ENCODE data around the gene SPHK2.

Gene SPHK2

GRCh38 chr19:48600679-48601417 lies 18.5 kb upstream of the SPHK2 start:
- no peaks in the 10 kb centered on the region for H3K36me3 ChIP-seq (ENCODE audit: insufficient read depth)

GRCh38 chr19:48603001-48603400 lies 16.3 kb upstream of the SPHK2 start:
- H3K27me3 ChIP-seq (ENCODE audit: insufficient read depth, low read depth) = peaks cover 71% of the 10 kb centered on the region
- H2AFZ ChIP-seq (ENCODE audit: low read depth) = no peak overlapping the region
- H3K27ac ChIP-seq = no peak overlapping the region

More at GRCh38 chr19:48600679-48601417, 18.5 kb upstream of the SPHK2 start:
- Histone ChIP-seq H3K4me3 (IDR thresholded peaks at IDR 0.05; ENCODE audit: insufficient read depth, low read depth, low read length) (no peak overlapping the region), H3K9ac (no peak overlapping the region), H3K4me1 (ENCODE audit: low read depth, poor library complexity, severe bottlenecking) (no peaks in the 10 kb centered on the region), H2AFZ (ENCODE audit: low read depth) (no peak overlapping the region), H3K4me2 (no peak overlapping the region), H3K27ac (no peak overlapping the region), H3K79me2 (ENCODE audit: insufficient read depth, low read depth) (no peaks in the 10 kb centered on the region), H3K27me3 (ENCODE audit: insufficient read depth, low read depth) (peaks cover 70% of the 10 kb centered on the region), H4K20me1 (ENCODE audit: insufficient read depth) (no peaks in the 10 kb centered on the region)
- TF ChIP-seq, protein P1, sequence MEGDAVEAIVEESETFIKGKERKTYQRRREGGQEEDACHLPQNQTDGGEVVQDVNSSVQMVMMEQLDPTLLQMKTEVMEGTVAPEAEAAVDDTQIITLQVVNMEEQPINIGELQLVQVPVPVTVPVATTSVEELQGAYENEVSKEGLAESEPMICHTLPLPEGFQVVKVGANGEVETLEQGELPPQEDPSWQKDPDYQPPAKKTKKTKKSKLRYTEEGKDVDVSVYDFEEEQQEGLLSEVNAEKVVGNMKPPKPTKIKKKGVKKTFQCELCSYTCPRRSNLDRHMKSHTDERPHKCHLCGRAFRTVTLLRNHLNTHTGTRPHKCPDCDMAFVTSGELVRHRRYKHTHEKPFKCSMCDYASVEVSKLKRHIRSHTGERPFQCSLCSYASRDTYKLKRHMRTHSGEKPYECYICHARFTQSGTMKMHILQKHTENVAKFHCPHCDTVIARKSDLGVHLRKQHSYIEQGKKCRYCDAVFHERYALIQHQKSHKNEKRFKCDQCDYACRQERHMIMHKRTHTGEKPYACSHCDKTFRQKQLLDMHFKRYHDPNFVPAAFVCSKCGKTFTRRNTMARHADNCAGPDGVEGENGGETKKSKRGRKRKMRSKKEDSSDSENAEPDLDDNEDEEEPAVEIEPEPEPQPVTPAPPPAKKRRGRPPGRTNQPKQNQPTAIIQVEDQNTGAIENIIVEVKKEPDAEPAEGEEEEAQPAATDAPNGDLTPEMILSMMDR (conservative IDR thresholded peaks at IDR 0.05; ENCODE audit: low read depth, low read length) = no peak

DNA sequence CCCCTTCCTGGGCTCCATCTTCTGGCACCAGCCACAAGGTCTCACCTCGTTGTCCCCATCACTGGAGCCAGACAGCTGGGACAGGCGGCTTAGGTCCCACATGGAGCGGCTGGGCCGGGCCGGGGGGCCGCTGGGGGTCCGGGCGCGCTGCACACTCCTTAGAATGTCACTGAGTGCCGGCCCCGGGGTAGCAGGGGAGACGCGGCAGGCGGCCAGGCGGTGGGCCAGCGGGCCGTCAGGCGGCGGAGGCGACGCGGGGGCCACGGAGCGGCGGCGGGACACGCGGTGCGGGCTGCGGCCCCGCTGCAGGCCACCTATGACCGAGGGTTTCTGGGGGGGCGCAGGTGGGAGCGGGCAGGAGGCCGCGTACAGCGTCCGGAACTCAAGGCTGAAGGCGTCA lies 15.9 kb upstream of the SPHK2 start:
- Histone ChIP-seq H3K4me3 (IDR thresholded peaks at IDR 0.05; ENCODE audit: insufficient read depth, low read depth, low read length) (no peak overlapping the region), H2AFZ (ENCODE audit: low read depth) (no peak overlapping the region), H3K27ac (no peak overlapping the region), H3K79me2 (ENCODE audit: insufficient read depth, low read depth) (no peaks in the 10 kb centered on the region), H3K9ac (no peak overlapping the region), H3K4me2 (no peak overlapping the region), H3K4me1 (ENCODE audit: low read depth, poor library complexity, severe bottlenecking) (peaks cover 4% of the 10 kb centered on the region), H3K27me3 (ENCODE audit: insufficient read depth, low read depth) (peaks cover 66% of the 10 kb centered on the region), H4K20me1 (ENCODE audit: insufficient read depth) (no peaks in the 10 kb centered on the region), H3K36me3 (ENCODE audit: insufficient read depth) (no peaks in the 10 kb centered on the region)
- TF ChIP-seq, protein P1 (conservative IDR thresholded peaks at IDR 0.05; ENCODE audit: low read depth, low read length) = no peak

More at GRCh38 chr19:48603001-48603400, 16.3 kb upstream of the SPHK2 start:
- Histone ChIP-seq H3K4me2 (no peak overlapping the region), H3K79me2 (ENCODE audit: insufficient read depth, low read depth) (no peaks in the 10 kb centered on the region), H3K9ac (no peak overlapping the region), H3K4me1 (ENCODE audit: low read depth, poor library complexity, severe bottlenecking) (no peaks in the 10 kb centered on the region), H3K4me3 (IDR thresholded peaks at IDR 0.05; ENCODE audit: insufficient read depth, low read depth, low read length) (no peak overlapping the region), H3K36me3 (ENCODE audit: insufficient read depth) (no peaks in the 10 kb centered on the region), H4K20me1 (ENCODE audit: insufficient read depth) (no peaks in the 10 kb centered on the region)
- TF ChIP-seq, protein P1 (conservative IDR thresholded peaks at IDR 0.05; ENCODE audit: low read depth, low read length) = no peak

DNA sequence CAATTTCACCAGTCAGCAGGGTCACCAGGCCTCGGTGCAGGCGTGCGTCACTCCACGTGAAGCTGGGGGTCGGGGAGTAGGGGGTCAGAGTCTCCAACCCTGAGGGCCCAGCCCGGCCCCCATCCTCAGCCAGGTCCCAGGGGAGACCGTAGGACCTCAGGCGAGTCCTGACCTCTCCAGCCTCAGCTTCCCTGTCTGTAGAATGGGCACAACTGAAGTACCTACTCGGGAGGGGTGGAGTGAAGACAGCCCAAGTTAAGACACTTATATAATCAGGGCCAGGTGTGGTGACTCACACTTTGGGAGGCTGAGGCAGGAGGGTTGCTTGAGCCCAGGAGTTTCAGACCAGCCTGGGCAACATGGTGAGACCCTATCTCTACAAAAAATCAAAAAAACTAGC lies 15.5 kb upstream of the SPHK2 start:
- H3K36me3 ChIP-seq (ENCODE audit: insufficient read depth) = no peaks in the 10 kb centered on the region
- TF ChIP-seq, protein P1 (conservative IDR thresholded peaks at IDR 0.05; ENCODE audit: low read depth, low read length) = no peak
- H3K4me2 ChIP-seq = no peak overlapping the region
- peaks cover 62% of the 10 kb centered on the region for H3K27me3 ChIP-seq (ENCODE audit: insufficient read depth, low read depth)
- no peaks in the 10 kb centered on the region for H4K20me1 ChIP-seq (ENCODE audit: insufficient read depth)
- H3K9ac ChIP-seq = no peak overlapping the region
- H2AFZ ChIP-seq (ENCODE audit: low read depth) = no peak overlapping the region
- no peaks in the 10 kb centered on the region for H3K79me2 ChIP-seq (ENCODE audit: insufficient read depth, low read depth)
- no peak overlapping the region for H3K27ac ChIP-seq
- H3K4me3 ChIP-seq (IDR thresholded peaks at IDR 0.05; ENCODE audit: insufficient read depth, low read depth, low read length) = no peak overlapping the region
- H3K4me1 ChIP-seq (ENCODE audit: low read depth, poor library complexity, severe bottlenecking) = peaks cover 6% of the 10 kb centered on the region
